ENCODE measurements around the gene BMPER. TPM values are rescaled to one million over a fixed set of nuclear protein-coding genes. Genes with fewer than 3 reads are reported as not detected.
A peak's percentile ranks its signal among the peaks of the same experiment; 100 is the strongest.

Gene BMPER
- total and polyA plus RNA-seq, 2 experiments from 2014 or later = 40.5 to 97.3 TPM

DNA sequence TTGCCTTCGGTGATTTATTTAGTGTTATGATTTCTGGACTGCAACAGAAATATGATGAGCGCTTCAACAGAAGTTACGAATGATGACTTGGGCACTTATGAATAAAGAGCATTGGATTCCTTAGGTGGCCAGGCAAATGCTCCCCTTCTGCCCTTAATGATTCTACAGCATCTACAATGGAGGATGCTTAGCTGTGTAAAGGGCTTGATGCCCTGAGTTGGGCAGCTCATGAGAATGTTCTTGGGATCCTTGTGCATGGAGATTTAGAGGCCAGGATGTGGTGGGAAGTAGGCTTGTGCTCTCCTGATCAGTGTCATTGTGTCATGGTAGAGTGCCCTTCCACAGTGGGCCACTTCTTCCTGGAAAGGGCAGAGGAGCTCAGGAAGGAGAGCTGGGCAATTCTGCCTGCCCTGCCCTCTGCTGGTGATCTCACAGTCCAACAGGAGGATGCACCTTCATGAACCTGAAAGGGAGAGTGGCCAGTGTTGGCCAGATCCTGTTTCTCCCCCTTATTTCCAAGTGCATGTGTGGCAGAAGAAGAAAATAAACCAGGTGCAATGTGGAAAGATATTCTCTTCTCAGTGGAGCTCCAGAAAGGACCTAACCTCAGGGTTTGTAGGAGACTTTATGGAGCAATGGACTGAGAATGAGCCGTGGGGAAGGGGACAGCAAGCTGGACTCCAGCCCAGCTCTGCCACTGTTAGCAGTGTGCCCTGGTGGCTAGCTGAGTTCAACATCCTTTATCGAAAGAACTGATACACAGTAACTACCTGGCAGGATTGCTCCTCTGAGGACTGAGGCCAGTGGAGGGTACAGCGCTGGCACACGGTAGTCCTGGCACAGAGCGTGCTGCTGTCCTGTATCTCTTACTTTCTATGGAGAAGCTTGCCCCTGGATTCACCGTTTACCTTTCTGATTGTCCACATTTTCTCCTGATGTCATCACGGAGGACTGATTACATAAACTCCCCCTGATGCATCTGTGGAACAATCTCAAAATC is 182.9 kb downstream of the BMPER start:
- peaks cover 4% of the 10 kb centered on the region; the same call in 1 of the 2 replicates for H3K4me1 ChIP-seq (ENCODE audit: insufficient read depth)
- TF ChIP-seq EZH2phosphoT487 (IDR thresholded peaks at IDR 0.05; ENCODE audit: insufficient read depth, low read depth) (no peak), EZH2 (IDR thresholded peaks at IDR 0.05; ENCODE audit: insufficient read depth, poor library complexity, severe bottlenecking) (no peak)
- H3K9me3 ChIP-seq (ENCODE audit: low read depth) = no peaks in the 10 kb centered on the region
- no peaks in the 10 kb centered on the region for H3K9me2 ChIP-seq (ENCODE audit: insufficient read depth)
- 98% methylated on average over 10 of the region's 10 CpGs for WGBS, 2 experiments (ENCODE audit: low coverage in 1 of 2, low lambda C conversion rate in 2 of 2, missing lambda C conversion rate in 2 of 2)
- H3K79me2 ChIP-seq (ENCODE audit: insufficient read depth) = 0 out of 2 replicates have a peak, but pooled peaks cover 13% of the 10 kb centered on the region
- H3K9ac ChIP-seq = no peak overlapping the region
- H3K36me3 ChIP-seq (ENCODE audit: low read depth) = peaks cover 41% of the 10 kb centered on the region
- no peaks in the 10 kb centered on the region for H3K27me3 ChIP-seq (replicated peaks; ENCODE audit: insufficient read depth)
- no peak overlapping the region for H2AFZ ChIP-seq
- DNase-seq = peak; percentile 61
- in situ Hi-C loops (cut with MboI) = no loop called here
- H3F3A ChIP-seq (ENCODE audit: insufficient read depth) = peaks cover 30% of the 10 kb centered on the region
- no peak overlapping the region for H3K4me2 ChIP-seq (ENCODE audit: unreplicated experiment)
- H4K20me1 ChIP-seq (ENCODE audit: insufficient read depth) = no peaks in the 10 kb centered on the region
- no peak overlapping the region for H3K4me3 ChIP-seq
- no peak overlapping the region for H3K27ac ChIP-seq

- Histone ChIP-seq H3K27me3 (replicated peaks; ENCODE audit: insufficient read depth) (no peaks in the 10 kb centered on the region), H3K79me2 (ENCODE audit: insufficient read depth) (0 out of 2 replicates have a peak, but pooled peaks cover 9% of the 10 kb centered on the region), H3K4me1 (ENCODE audit: insufficient read depth) (peaks cover 9% of the 10 kb centered on the region), H3F3A (ENCODE audit: insufficient read depth) (peaks cover 24% of the 10 kb centered on the region), H3K9me2 (ENCODE audit: insufficient read depth) (no peaks in the 10 kb centered on the region), H2AFZ (no peak overlapping the region), H3K36me3 (ENCODE audit: low read depth) (peaks cover 38% of the 10 kb centered on the region), H3K4me2 (ENCODE audit: unreplicated experiment) (no peak overlapping the region), H3K9ac (no peak overlapping the region), H3K4me3 (no peak overlapping the region), H4K20me1 (ENCODE audit: insufficient read depth) (no peaks in the 10 kb centered on the region), H3K27ac (no peak overlapping the region), H3K9me3 (ENCODE audit: low read depth) (no peaks in the 10 kb centered on the region)
- no peak for DNase-seq
- in situ Hi-C loops (cut with MboI) = no loop called here
- TF ChIP-seq EZH2 (IDR thresholded peaks at IDR 0.05; ENCODE audit: insufficient read depth, poor library complexity, severe bottlenecking) (no peak), EZH2phosphoT487 (IDR thresholded peaks at IDR 0.05; ENCODE audit: insufficient read depth, low read depth) (no peak)
- WGBS, 2 experiments (ENCODE audit: low coverage in 1 of 2, low lambda C conversion rate in 2 of 2, missing lambda C conversion rate in 2 of 2) = 81 to 83% methylated on average over 5 of the region's 5 CpGs
These were observed 185.5 kb downstream of the BMPER start for GRCh38 chr7:34090816-34091215.

DNA sequence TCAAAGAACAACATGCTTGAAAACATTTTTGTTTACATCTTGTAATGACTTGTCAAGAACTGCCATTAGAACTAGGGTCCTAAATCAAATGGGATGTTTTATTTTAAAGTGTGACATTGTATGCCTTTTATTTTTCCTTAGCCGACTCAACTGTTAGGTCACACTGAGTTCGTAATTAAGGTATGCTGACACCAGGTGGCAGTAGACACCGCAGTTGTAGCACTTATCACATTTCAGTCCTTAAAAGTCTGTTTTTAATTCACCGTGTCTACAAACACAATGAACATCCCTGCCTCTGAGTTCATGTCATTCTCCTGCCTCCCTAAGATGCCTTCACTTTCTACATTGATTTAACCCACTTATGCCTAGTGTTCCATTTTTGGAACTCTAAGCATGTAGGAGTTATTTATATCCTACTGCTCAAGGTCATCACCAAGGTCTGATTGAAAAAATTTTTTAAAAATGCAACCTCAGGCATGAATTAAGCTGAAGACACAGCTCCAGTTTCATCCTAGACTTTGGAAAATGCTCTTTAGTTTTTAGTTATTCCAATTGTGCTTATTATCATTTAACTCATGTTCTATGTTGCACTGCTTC is 186.1 kb downstream of the BMPER start:
- no peak overlapping the region for H3K9ac ChIP-seq
- H3F3A ChIP-seq (ENCODE audit: insufficient read depth) = peaks cover 24% of the 10 kb centered on the region
- H3K4me1 ChIP-seq (ENCODE audit: insufficient read depth) = peaks cover 14% of the 10 kb centered on the region
- no peaks in the 10 kb centered on the region for H4K20me1 ChIP-seq (ENCODE audit: insufficient read depth)
- no peak overlapping the region for H3K4me3 ChIP-seq
- TF ChIP-seq EZH2phosphoT487 (IDR thresholded peaks at IDR 0.05; ENCODE audit: insufficient read depth, low read depth) (no peak), EZH2 (IDR thresholded peaks at IDR 0.05; ENCODE audit: insufficient read depth, poor library complexity, severe bottlenecking) (no peak)
- H3K79me2 ChIP-seq (ENCODE audit: insufficient read depth) = 0 out of 2 replicates have a peak, but pooled peaks cover 9% of the 10 kb centered on the region
- peak; percentile 70 for DNase-seq
- no peaks in the 10 kb centered on the region for H3K9me3 ChIP-seq (ENCODE audit: low read depth)
- H3K4me2 ChIP-seq (ENCODE audit: unreplicated experiment) = no peak overlapping the region
- in situ Hi-C loops (cut with MboI) = no loop called here
- peaks cover 34% of the 10 kb centered on the region for H3K36me3 ChIP-seq (ENCODE audit: low read depth)
- no peaks in the 10 kb centered on the region for H3K27me3 ChIP-seq (replicated peaks; ENCODE audit: insufficient read depth)
- WGBS, 2 experiments (ENCODE audit: low coverage in 1 of 2, low lambda C conversion rate in 2 of 2, missing lambda C conversion rate in 2 of 2) = 33 to 49% methylated on average over 4 of the region's 4 CpGs
- no peak overlapping the region for H2AFZ ChIP-seq
- no peaks in the 10 kb centered on the region for H3K9me2 ChIP-seq (ENCODE audit: insufficient read depth)
- no peak overlapping the region for H3K27ac ChIP-seq

DNA sequence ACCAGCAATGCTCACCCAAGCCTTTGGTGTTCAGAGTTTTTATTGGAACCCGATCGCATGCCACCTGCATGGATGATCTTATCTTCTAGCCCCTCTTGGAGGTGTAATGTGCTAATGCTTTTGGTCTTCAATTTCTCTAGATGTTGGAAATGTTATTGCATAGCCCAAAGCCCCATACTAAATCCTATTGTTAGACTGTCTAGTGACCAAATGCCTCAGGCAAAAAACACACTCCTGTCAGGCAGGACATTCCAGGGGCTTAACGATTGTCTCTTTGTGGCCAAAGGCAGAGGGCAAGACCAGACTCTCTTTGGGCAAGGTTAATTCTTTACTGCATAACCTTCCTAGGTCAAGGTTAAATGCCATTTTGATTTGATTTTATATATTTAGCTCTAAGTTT is 187.9 kb downstream of the BMPER start:
- in situ Hi-C loops (cut with MboI) = no loop called here
- Histone ChIP-seq H3K9me2 (ENCODE audit: insufficient read depth) (no peaks in the 10 kb centered on the region), H3K4me1 (ENCODE audit: insufficient read depth) (peaks cover 26% of the 10 kb centered on the region), H3K27ac (no peak overlapping the region), H3K27me3 (replicated peaks; ENCODE audit: insufficient read depth) (no peaks in the 10 kb centered on the region), H3K4me2 (ENCODE audit: unreplicated experiment) (no peak overlapping the region), H2AFZ (no peak overlapping the region), H3K9me3 (ENCODE audit: low read depth) (no peaks in the 10 kb centered on the region), H4K20me1 (ENCODE audit: insufficient read depth) (no peaks in the 10 kb centered on the region), H3K9ac (no peak overlapping the region), H3F3A (ENCODE audit: insufficient read depth) (peaks cover 35% of the 10 kb centered on the region), H3K79me2 (ENCODE audit: insufficient read depth) (peaks cover 9% of the 10 kb centered on the region; the same call in 1 of the 2 replicates), H3K4me3 (no peak overlapping the region), H3K36me3 (ENCODE audit: low read depth) (peaks cover 20% of the 10 kb centered on the region)
- DNase-seq = no peak
- TF ChIP-seq EZH2phosphoT487 (IDR thresholded peaks at IDR 0.05; ENCODE audit: insufficient read depth, low read depth) = no peak
- no peak for TF ChIP-seq EZH2 (IDR thresholded peaks at IDR 0.05; ENCODE audit: insufficient read depth, poor library complexity, severe bottlenecking)
- 92 to 96% methylated on average over 3 of the region's 3 CpGs for WGBS, 2 experiments (ENCODE audit: low coverage in 1 of 2, low lambda C conversion rate in 2 of 2, missing lambda C conversion rate in 2 of 2)
